EH (cell line): ENCODE measurements around the gene TOR2A.
A peak's percentile ranks its signal among the peaks of the same experiment; 100 is the strongest.

Source experiments
- DNase-seq: peaks from one replicate; pipeline ENCODE4 v3.0.0-alpha.2; 2015; ENCODE audit warnings: low read depth

Gene TOR2A

GRCh38 chr9:127698985-127699670, 36.0 kb downstream of the TOR2A start:
- peak; percentile 97 for DNase-seq

GRCh38 chr9:127698386-127698785, 36.7 kb downstream of the TOR2A start:
- no peak for DNase-seq

- no peak for DNase-seq
These were observed 37.5 kb downstream of the TOR2A start for GRCh38 chr9:127697575-127697974.

- DNase-seq = peak; percentile 60
These were observed 40.0 kb downstream of the TOR2A start for GRCh38 chr9:127694890-127695720.

DNA sequence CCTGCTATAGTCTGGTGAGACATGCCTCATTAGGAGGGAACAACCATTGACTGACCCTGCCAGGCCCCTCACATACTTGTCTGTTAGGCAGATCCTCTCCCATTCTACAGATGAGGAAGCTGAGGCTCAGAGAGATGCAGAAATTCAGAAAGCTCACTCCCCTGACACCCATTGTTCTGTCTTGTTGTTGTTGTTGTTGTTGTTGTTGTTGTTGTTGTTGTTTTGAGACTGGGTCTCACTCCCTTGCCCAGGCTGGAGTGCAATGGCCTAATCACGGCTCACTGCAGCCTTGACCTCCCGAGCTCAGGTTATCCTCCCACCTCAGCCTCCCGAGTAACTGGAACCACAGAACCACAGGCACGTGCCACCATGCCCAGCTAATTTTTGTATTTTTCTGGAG, 41.4 kb downstream of the TOR2A start:
- no peak for DNase-seq

DNA sequence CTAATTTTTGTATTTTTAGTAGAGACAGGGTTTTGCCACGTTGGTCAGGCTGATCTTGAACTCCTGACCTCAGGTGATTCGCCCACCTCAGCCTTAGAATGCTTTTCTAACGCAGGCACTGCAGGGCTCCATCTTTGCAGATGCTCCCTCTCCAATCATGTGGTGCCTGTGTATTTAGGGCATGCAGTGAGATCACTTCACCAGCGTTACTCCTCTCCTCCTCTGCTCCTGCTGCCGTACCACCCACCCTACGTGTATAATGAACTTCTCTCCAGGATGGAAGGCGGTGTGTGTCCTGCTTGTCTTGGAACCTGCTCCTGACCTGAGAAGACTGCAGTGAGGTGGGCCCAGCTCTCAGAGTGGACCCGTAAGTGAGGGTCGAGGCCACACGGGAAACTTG, 42.0 kb downstream of the TOR2A start:
- no peak for DNase-seq

DNA sequence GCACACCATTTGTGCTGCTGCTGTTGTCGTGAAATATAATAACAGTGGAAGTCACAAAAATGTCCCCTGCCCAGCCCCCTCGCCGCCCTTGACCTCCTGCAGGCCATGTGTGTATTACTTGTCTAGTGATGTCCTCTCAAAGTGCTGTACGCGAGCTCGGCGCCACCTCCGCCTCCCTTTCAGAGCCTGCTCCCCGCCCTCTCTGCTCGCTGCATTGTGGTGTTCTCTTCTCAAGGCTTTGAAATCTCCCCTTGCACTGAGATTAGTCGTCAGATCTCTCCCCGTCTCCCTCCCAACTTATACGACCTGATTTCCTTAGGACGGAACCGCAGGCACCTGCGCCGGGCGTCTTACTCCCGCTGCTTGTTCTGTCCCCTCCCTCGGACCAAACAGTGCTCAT, 43.0 kb downstream of the TOR2A start:
- no peak for DNase-seq

- DNase-seq = no peak
These were observed 44.4 kb downstream of the TOR2A start for GRCh38 chr9:127690735-127691134.

DNA sequence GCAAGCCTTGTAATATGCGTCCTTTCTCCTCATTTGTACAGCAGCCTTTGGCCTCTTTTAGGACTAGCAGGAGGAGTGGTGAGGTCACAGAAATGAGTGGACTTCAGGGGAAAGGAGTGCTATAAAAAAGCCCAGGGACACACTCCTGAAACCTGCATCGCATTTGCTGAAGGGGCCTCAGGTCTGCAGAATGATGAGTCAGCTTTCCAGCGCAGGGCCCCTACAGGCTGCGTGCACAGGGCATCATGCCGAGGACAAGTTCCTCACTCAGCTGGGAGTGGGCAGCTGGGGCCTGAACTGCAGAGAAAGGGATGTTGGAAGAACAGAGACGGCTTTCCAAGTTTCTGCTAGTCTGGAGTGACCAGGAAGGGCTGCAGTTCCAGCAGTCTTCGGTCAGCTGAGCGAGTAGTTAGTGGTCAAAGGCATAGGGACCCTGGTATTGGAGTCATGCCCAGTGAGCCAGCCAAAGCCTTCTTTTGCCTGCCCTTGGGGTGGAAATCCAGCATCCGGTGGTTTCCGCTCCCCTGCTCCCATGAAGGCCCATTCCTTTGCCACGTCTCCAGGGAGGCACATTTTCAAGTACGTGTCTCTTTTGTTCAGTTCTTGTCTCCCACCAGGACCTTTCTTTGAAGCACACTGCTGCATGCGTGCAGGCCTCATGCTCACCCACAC, 45.6 kb downstream of the TOR2A start:
- DNase-seq = no peak

DNA sequence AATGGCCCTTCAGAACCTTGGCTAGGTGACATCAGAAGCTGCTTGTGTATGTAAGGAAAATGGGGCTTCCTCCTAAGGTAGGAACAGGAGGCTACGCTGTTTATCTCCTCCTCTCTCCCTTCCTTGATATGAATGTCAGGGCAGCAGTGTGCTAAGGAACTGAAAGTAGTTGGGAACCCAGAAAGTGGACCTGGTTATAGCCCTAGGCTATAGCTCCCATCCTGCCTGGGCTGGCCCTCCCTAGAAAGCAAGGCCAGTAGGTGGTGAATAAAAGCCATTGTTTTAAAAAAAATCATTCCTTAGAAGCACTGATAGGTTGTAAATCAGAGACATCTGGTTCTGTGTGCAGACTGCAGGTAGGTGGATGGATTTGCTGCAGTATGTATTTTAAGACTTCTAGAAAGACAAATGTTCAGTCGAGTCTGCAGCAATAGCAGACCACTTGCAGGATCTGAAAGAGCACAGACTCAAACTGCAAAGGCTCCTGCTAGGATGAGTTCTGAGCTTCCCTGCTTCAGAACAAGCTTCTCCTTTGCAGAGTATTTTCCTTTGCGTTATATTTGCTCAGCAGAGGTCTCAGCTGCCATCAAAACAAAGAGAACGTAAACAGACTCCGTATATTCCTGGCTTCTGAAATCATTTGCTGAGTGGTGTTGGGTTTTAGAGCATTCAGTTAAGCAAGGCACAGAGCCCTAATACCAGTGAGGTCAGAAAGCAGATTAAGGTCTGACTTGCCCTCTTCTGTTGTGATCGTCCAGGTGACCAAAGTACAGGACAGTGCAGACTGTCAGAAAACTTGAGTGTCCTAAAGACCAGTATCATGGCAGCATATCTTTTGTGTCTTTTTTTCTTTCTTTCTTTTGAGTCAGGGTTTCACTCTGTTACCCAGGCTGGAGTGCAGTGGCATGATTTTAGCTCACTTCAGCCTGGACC, 48.4 kb downstream of the TOR2A start:
- DNase-seq = no peak

DNA sequence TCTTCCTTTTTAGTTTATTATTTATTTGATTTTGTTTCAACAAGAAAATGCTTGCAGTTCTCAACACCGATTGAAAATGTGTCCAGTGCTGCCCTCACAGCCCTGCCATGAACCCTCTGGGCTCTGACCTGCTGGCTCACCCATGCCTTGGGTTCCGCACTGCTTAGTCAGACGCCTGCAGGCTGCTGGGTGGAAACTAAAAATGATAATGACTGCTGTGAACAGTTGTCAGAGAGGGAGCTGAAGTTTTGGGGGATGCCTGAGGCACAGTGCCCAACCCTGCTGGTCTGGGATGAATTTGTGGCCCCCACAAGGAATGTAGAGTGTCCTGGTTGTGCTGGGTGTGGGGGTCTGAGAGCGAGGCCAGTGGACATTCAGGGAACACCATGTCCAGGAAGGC, 50.5 kb downstream of the TOR2A start:
- DNase-seq = peak; percentile 92

DNA sequence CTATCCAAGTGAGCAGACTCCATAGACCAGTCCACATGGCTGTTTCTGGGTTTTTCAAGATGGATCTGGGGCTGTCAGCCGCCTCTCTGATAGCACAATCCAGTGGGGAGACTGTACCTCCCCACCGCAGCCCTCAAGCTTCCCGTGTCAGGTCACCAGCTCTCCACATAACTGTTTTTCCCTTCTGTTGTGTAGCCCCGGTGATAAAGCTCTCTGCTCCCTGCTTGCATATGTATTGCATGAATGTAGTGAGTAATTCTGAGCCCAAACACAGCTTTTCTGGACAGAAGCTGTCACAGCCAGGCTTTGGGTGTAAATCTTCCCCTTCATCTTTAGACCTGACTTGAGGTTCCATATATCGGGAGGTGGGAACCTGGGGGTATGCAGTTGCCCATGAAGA, 51.4 kb downstream of the TOR2A start:
- DNase-seq = peak; percentile 87

DNA sequence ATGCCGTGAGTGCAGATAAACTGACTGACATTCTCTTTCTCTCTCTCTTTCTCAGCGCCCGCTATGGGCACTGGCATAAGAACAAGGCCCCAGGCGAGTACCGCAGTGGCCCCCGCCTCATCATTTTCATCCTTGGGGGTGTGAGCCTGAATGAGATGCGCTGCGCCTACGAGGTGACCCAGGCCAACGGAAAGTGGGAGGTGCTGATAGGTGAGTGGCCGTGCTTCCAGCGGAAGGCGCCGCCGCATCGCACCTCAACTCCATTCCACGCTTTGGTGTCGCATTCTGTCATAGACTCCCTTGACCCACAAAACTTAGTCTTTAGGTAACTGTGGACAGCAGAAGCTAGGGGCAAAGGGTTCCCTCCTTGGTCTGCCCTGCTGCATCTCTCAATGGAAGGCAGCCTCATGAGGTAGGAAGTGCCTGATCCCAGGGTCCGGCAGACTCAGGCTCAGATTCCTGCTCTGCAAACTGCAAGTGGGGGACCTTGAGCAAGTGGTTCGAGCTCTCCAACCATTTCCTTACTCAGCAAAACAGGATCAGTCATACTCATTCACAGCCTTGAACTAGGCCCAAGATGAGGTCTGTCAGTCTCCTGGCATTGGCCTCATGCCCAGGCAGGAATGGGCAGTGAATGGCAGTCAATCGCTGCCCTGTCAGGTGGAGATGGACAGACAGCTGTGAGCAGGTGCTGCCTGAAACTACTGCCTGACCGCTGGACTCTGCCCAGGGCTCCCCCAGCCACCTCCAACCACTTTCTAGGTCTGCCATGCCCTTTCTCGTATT, 52.5 kb downstream of the TOR2A start:
- no peak for DNase-seq
